ENCODE measurements around the gene REEP5.
"Not testable (repeated sequence)": the region's sequence is repeated elsewhere in the genome, so short reads cannot be mapped to it uniquely, and the experiment has no call there.

Gene REEP5

GRCh38 chr5:112931473-112931872 is 9.4 kb upstream of the REEP5 start:
- DNase-seq = peak; percentile 10

GRCh38 chr5:112930082-112930344 is 8.0 kb upstream of the REEP5 start:
- DNase-seq = peak; percentile 42

- DNase-seq = peak; percentile 15
Observed at GRCh38 chr5:112929336-112930081, 7.5 kb upstream of the REEP5 start.

- no peak for DNase-seq
Observed at GRCh38 chr5:112923988-112924387, 2.0 kb upstream of the REEP5 start.

GRCh38 chr5:112923148-112923917 is 1.3 kb upstream of the REEP5 start:
- DNase-seq = peak; percentile 54

GRCh38 chr5:112921026-112921832 is 798 bp downstream of the REEP5 start:
- peak; percentile 64 for DNase-seq

- no peak for DNase-seq
Observed at GRCh38 chr5:112919972-112920371, 2.1 kb downstream of the REEP5 start.

- no peak for DNase-seq
Observed at GRCh38 chr5:112918679-112919078, 3.3 kb downstream of the REEP5 start.

- no peak for DNase-seq
Observed at GRCh38 chr5:112918136-112918535, 3.9 kb downstream of the REEP5 start.

- no peak for DNase-seq
Observed at GRCh38 chr5:112917453-112917995, 4.5 kb downstream of the REEP5 start.

GRCh38 chr5:112915831-112916230 is 6.2 kb downstream of the REEP5 start:
- no peak for DNase-seq

GRCh38 chr5:112914584-112914983 is 7.4 kb downstream of the REEP5 start:
- DNase-seq = no peak

- DNase-seq = no peak
Observed at GRCh38 chr5:112910529-112910928, 11.5 kb downstream of the REEP5 start.

- no peak for DNase-seq
Observed at GRCh38 chr5:112908854-112909253, 13.2 kb downstream of the REEP5 start.

GRCh38 chr5:112907166-112907631 is 14.8 kb downstream of the REEP5 start:
- no peak for DNase-seq

- DNase-seq = no peak
Observed at GRCh38 chr5:112906637-112907036, 15.4 kb downstream of the REEP5 start.

- peak; percentile 12 for DNase-seq
Observed at GRCh38 chr5:112904996-112905395, 17.0 kb downstream of the REEP5 start.

GRCh38 chr5:112902561-112902960 is 19.5 kb downstream of the REEP5 start:
- no peak for DNase-seq

GRCh38 chr5:112895682-112896081 is 26.3 kb downstream of the REEP5 start:
- DNase-seq = no peak

GRCh38 chr5:112892776-112893175 is 29.3 kb downstream of the REEP5 start:
- DNase-seq = no peak

GRCh38 chr5:112892066-112892465 is 30.0 kb downstream of the REEP5 start:
- DNase-seq = not testable (repeated sequence)

- no peak for DNase-seq
Observed at GRCh38 chr5:112886975-112887374, 35.1 kb downstream of the REEP5 start.

- DNase-seq = no peak
Observed at GRCh38 chr5:112885001-112885400, 37.0 kb downstream of the REEP5 start.

Data from suppressor macrophage treated with lipopolysaccharide for 4 hours (primary cell).